SJCRH30 (cell line): ENCODE data around the gene TTC28. TPM values are rescaled to one million over a fixed set of nuclear protein-coding genes. Genes with fewer than 3 reads are reported as not detected.

Experiments used
- DNase-seq, 2 experiments: peaks; one replicate each; pipeline ENCODE4 v3.0.0-alpha.2; 2015 to 2020
- H3K27ac ChIP-seq: fragments of 250-450 bp; sonication (Bioruptor Pico); 2 replicates; pipeline ENCODE4 v1.5.1; 2020; ENCODE audit warnings: mild to moderate bottlenecking, moderate library complexity
- H3K27me3 ChIP-seq: fragments of 250-450 bp; sonication (Bioruptor Pico); 2 replicates; pipeline ENCODE4 v1.5.1; 2020; ENCODE audit warnings: mild to moderate bottlenecking, moderate library complexity
- H3K36me3 ChIP-seq: fragments of 250-450 bp; sonication (Bioruptor Pico); 2 replicates; pipeline ENCODE4 v1.5.1; 2020; ENCODE audit warnings: mild to moderate bottlenecking, moderate library complexity
- H3K4me1 ChIP-seq: fragments of 250-450 bp; sonication (Bioruptor Pico); 2 replicates; pipeline ENCODE4 v1.5.1; 2020; ENCODE audit warnings: mild to moderate bottlenecking, moderate library complexity
- H3K4me3 ChIP-seq: fragments of 250-450 bp; sonication (Bioruptor Pico); 2 replicates; pipeline ENCODE4 v1.5.1; 2020; ENCODE audit warnings: mild to moderate bottlenecking, moderate library complexity
- H3K9me3 ChIP-seq: fragments of 250-450 bp; sonication (Bioruptor Pico); replicated peaks from 2 replicates; pipeline ENCODE4 v1.5.1; 2020; ENCODE audit warnings: mild to moderate bottlenecking, moderate library complexity
- total RNA-seq: library from RNA; depleted of rRNA; stranded (reverse); fragments of >200 nt; shearing (Covaris generic); gene quantifications from 2 replicates; pipeline ENCODE4 v1.2.3, GENCODE V29; 2014

The TTC28 gene
- total RNA-seq, 1 experiment from 2014 or later = 12.8 TPM

- DNase-seq = no peak
- H3K36me3 ChIP-seq = no peaks in the 10 kb centered on the region
- H3K27me3 ChIP-seq = no peaks in the 10 kb centered on the region
These were observed 235.0 kb downstream of the TTC28 start for GRCh38 chr22:28444659-28445058.

GRCh38 chr22:28443526-28443876, 236.1 kb downstream of the TTC28 start:
- no peak for DNase-seq
- Histone ChIP-seq H3K4me3 (no peak overlapping the region), H3K36me3 (no peaks in the 10 kb centered on the region), H3K27me3 (no peaks in the 10 kb centered on the region), H3K9me3 (no peaks in the 10 kb centered on the region), H3K4me1 (no peaks in the 10 kb centered on the region; the same call in 1 of the 2 replicates), H3K27ac (no peak overlapping the region)

More at GRCh38 chr22:28444659-28445058, 235.0 kb downstream of the TTC28 start:
- Histone ChIP-seq H3K4me1 (no peaks in the 10 kb centered on the region), H3K9me3 (no peaks in the 10 kb centered on the region), H3K27ac (no peak overlapping the region), H3K4me3 (no peak overlapping the region)

GRCh38 chr22:28442711-28443525, 236.7 kb downstream of the TTC28 start:
- H3K4me1 ChIP-seq = peaks cover 4% of the 10 kb centered on the region
- no peak for DNase-seq
- H3K27me3 ChIP-seq = no peaks in the 10 kb centered on the region
- H3K9me3 ChIP-seq = no peaks in the 10 kb centered on the region
- no peaks in the 10 kb centered on the region for H3K36me3 ChIP-seq
- H3K4me3 ChIP-seq = no peak overlapping the region
- no peak overlapping the region for H3K27ac ChIP-seq

GRCh38 chr22:28442264-28442710, 237.4 kb downstream of the TTC28 start:
- H3K27ac ChIP-seq = no peak overlapping the region
- no peaks in the 10 kb centered on the region for H3K27me3 ChIP-seq
- peaks cover 4% of the 10 kb centered on the region for H3K4me1 ChIP-seq
- no peak for DNase-seq
- H3K4me3 ChIP-seq = no peak overlapping the region
- H3K36me3 ChIP-seq = no peaks in the 10 kb centered on the region
- H3K9me3 ChIP-seq = no peaks in the 10 kb centered on the region

- H3K36me3 ChIP-seq = no peaks in the 10 kb centered on the region
- H3K4me3 ChIP-seq = no peak overlapping the region
- peaks cover 4% of the 10 kb centered on the region for H3K4me1 ChIP-seq
- H3K27ac ChIP-seq = no peak overlapping the region
- DNase-seq = no peak
- no peaks in the 10 kb centered on the region for H3K9me3 ChIP-seq
- no peaks in the 10 kb centered on the region for H3K27me3 ChIP-seq
These were observed 237.8 kb downstream of the TTC28 start for GRCh38 chr22:28441720-28442263.

- Histone ChIP-seq H3K4me1 (peaks cover 4% of the 10 kb centered on the region), H3K4me3 (no peak overlapping the region), H3K27me3 (no peaks in the 10 kb centered on the region), H3K36me3 (no peaks in the 10 kb centered on the region), H3K27ac (no peak overlapping the region), H3K9me3 (no peaks in the 10 kb centered on the region)
- no peak for DNase-seq
These were observed 238.8 kb downstream of the TTC28 start for GRCh38 chr22:28440592-28441390.

- Histone ChIP-seq H3K4me1 (peaks cover 4% of the 10 kb centered on the region), H3K27me3 (no peaks in the 10 kb centered on the region), H3K9me3 (0 out of 2 replicates have a peak, but pooled peaks cover 3% of the 10 kb centered on the region), H3K36me3 (no peaks in the 10 kb centered on the region), H3K27ac (no peak overlapping the region), H3K4me3 (no peak overlapping the region)
- DNase-seq = peak in 1 of 2 experiments; percentile 9
These were observed 241.4 kb downstream of the TTC28 start for GRCh38 chr22:28438183-28438768.

- Histone ChIP-seq H3K9me3 (0 out of 2 replicates have a peak, but pooled peaks cover 3% of the 10 kb centered on the region), H3K27me3 (no peaks in the 10 kb centered on the region), H3K36me3 (no peaks in the 10 kb centered on the region), H3K4me1 (peaks cover 4% of the 10 kb centered on the region), H3K4me3 (no peak overlapping the region), H3K27ac (no peak overlapping the region)
- no peak for DNase-seq
These were observed 243.7 kb downstream of the TTC28 start for GRCh38 chr22:28435982-28436381.

- Histone ChIP-seq H3K27ac (no peak overlapping the region), H3K4me1 (peaks cover 4% of the 10 kb centered on the region), H3K4me3 (no peak overlapping the region), H3K9me3 (0 out of 2 replicates have a peak, but pooled peaks cover 3% of the 10 kb centered on the region), H3K36me3 (no peaks in the 10 kb centered on the region), H3K27me3 (no peaks in the 10 kb centered on the region)
- no peak for DNase-seq
These were observed 244.4 kb downstream of the TTC28 start for GRCh38 chr22:28435140-28435768.

- H3K4me1 ChIP-seq = no peaks in the 10 kb centered on the region
- H3K27ac ChIP-seq = no peak overlapping the region
- no peaks in the 10 kb centered on the region for H3K36me3 ChIP-seq
- H3K9me3 ChIP-seq = 0 out of 2 replicates have a peak, but pooled peaks cover 3% of the 10 kb centered on the region
- H3K4me3 ChIP-seq = no peak overlapping the region
- DNase-seq = no peak
- no peaks in the 10 kb centered on the region for H3K27me3 ChIP-seq
These were observed 249.1 kb downstream of the TTC28 start for GRCh38 chr22:28430466-28431025.

- no peaks in the 10 kb centered on the region for H3K27me3 ChIP-seq
- no peak overlapping the region for H3K27ac ChIP-seq
- no peak for DNase-seq
- peaks cover 6% of the 10 kb centered on the region for H3K4me1 ChIP-seq
- H3K36me3 ChIP-seq = no peaks in the 10 kb centered on the region
- H3K4me3 ChIP-seq = no peak overlapping the region
- H3K9me3 ChIP-seq = no peaks in the 10 kb centered on the region
These were observed 249.9 kb downstream of the TTC28 start for GRCh38 chr22:28429711-28430110.

- no peaks in the 10 kb centered on the region for H3K36me3 ChIP-seq
These were observed 251.4 kb downstream of the TTC28 start for GRCh38 chr22:28428271-28428670.

GRCh38 chr22:28426346-28427132, 253.1 kb downstream of the TTC28 start:
- H3K9me3 ChIP-seq = no peaks in the 10 kb centered on the region
- H3K27me3 ChIP-seq = no peaks in the 10 kb centered on the region
- H3K27ac ChIP-seq = no peak overlapping the region
- H3K4me3 ChIP-seq = no peak overlapping the region
- no peak for DNase-seq
- H3K4me1 ChIP-seq = peaks cover 14% of the 10 kb centered on the region
- H3K36me3 ChIP-seq = no peaks in the 10 kb centered on the region

More at GRCh38 chr22:28428271-28428670, 251.4 kb downstream of the TTC28 start:
- Histone ChIP-seq H3K27me3 (no peaks in the 10 kb centered on the region), H3K9me3 (no peaks in the 10 kb centered on the region), H3K4me1 (peaks cover 14% of the 10 kb centered on the region), H3K27ac (no peak overlapping the region), H3K4me3 (no peak overlapping the region)
- DNase-seq = no peak
